SK-N-SH (cell line): ENCODE measurements around the gene GATB. TPM values are rescaled to one million over a fixed set of nuclear protein-coding genes. Genes with fewer than 3 reads are reported as not detected.

Source experiments
- CTCF ChIA-PET: fragments of 300-600, 350-600 bp; formaldehyde crosslinking; extraction: SDS; loops from one replicate; lab custom pipeline; 2021; lab: Yijun Ruan, JAX
- POLR2A ChIA-PET: fragments of 350-600 bp; sonication (Branson Sonifier 250); formaldehyde crosslinking; extraction: SDS; loops from one replicate; lab custom pipeline; 2020; ENCODE audit warnings: antibody characterized with exemption, inconsistent platforms; lab: Yijun Ruan, JAX
- DNase-seq: peaks from one replicate; pipeline ENCODE4 v3.0.0; 2012
- H2AFZ ChIP-seq: fragments of 200-600 bp; sonication (generic); 2 replicates; pipeline ENCODE4 v1.8.1; 2016; ENCODE audit warnings: antibody characterized with exemption, mild to moderate bottlenecking, low read depth
- H3F3A ChIP-seq: fragments of 200-600 bp; sonication (generic); replicated peaks from 2 replicates; pipeline ENCODE3; 2016; ENCODE audit warnings: antibody characterized with exemption, mild to moderate bottlenecking; ENCODE audit not compliant: insufficient read depth
- H3K27ac ChIP-seq, 2 experiments: fragments of 200-500 bp in 1 of 2; fragments of 200-600 bp in 1 of 2; sonication (Bioruptor generic) in 1 of 2; sonication (generic), shearing (Covaris generic) in 1 of 2; 2 replicates each; pipeline versions ENCODE4 v1.5.1 to v1.6.1; 2014 to 2016; ENCODE audit warnings: low read depth in 2 of 2, inconsistent platforms in 1 of 2, low read length in 1 of 2, mild to moderate bottlenecking in 1 of 2, mixed read lengths in 1 of 2
- H3K27me3 ChIP-seq: fragments of 200-600 bp; sonication (generic), shearing (Covaris generic); 2 replicates; pipeline ENCODE4 v1.6.1; 2016; ENCODE audit warnings: mixed run types; ENCODE audit not compliant: insufficient read depth
- H3K36me3 ChIP-seq, 2 experiments: fragments of 200-500 bp in 1 of 2; fragments of 200-600 bp in 1 of 2; sonication (Bioruptor generic) in 1 of 2; sonication (generic) in 1 of 2; replicated peaks in 1 of 2; 2 replicates each; pipeline versions ENCODE3 to v1.5.1; 2014 to 2016; ENCODE audit warnings: low read length in 1 of 2, mild to moderate bottlenecking in 1 of 2; ENCODE audit not compliant: insufficient read depth in 2 of 2, control insufficient read depth in 1 of 2
- H3K4me1 ChIP-seq, 2 experiments: fragments of 200-500 bp in 1 of 2; fragments of 200-600 bp in 1 of 2; sonication (Bioruptor generic) in 1 of 2; sonication (generic), shearing (Covaris generic) in 1 of 2; 2 replicates each; pipeline versions ENCODE4 v1.5.1 to v1.6.1; 2014 to 2016; ENCODE audit warnings: low read depth in 1 of 2, low read length in 1 of 2, mixed run types in 1 of 2; ENCODE audit not compliant: insufficient read depth in 2 of 2, control insufficient read depth in 1 of 2
- H3K4me2 ChIP-seq: fragments of 200-600 bp; sonication (generic), shearing (Covaris generic); 2 replicates; pipeline ENCODE4 v1.6.1; 2017; ENCODE audit warnings: mixed run types
- H3K4me3 ChIP-seq, 2 experiments: fragments of 200-500 bp in 1 of 2; fragments of 200-600 bp in 1 of 2; sonication (Bioruptor generic) in 1 of 2; sonication (generic), shearing (Covaris generic) in 1 of 2; 2 replicates each; pipeline versions ENCODE4 v1.5.1 to v1.8.1; 2014 to 2016; ENCODE audit warnings: low read depth in 2 of 2, inconsistent platforms in 1 of 2, low read length in 1 of 2, mild to moderate bottlenecking in 1 of 2, mixed read lengths in 1 of 2, moderate library complexity in 1 of 2
- H3K79me2 ChIP-seq: fragments of 200-600 bp; sonication (generic); 2 replicates; pipeline ENCODE4 v1.8.1; 2017; ENCODE audit warnings: mild to moderate bottlenecking; ENCODE audit not compliant: insufficient read depth
- H3K9ac ChIP-seq: fragments of 200-600 bp; sonication (generic); 2 replicates; pipeline ENCODE4 v1.6.1; 2017; ENCODE audit warnings: mixed run types
- H3K9me2 ChIP-seq: fragments of 200-600 bp; sonication (generic); 2 replicates; pipeline ENCODE4 v1.6.1; 2017; ENCODE audit warnings: mixed run types
- H3K9me3 ChIP-seq: fragments of 200-600 bp; sonication (generic); 2 replicates; pipeline ENCODE4 v1.6.1; 2017; ENCODE audit warnings: mixed run types, mild to moderate bottlenecking, moderate library complexity
- H4K20me1 ChIP-seq: fragments of 200-600 bp; sonication (generic); 2 replicates; pipeline ENCODE4 v1.6.1; 2017; ENCODE audit warnings: mild to moderate bottlenecking, mixed run types; ENCODE audit not compliant: insufficient read depth
- CHD2 ChIP-seq: fragments of 150-350 bp; IDR thresholded peaks from 2 replicates; pipeline ENCODE4 v1.6.1; 2018; ENCODE audit warnings: low read length; ENCODE audit not compliant: partially characterized antibody
- EP300 ChIP-seq, 2 experiments: IDR thresholded peaks; 2 replicates each; pipeline versions ENCODE4 v1.4.0 to v1.6.1; 2012; ENCODE audit warnings: borderline replicate concordance in 1 of 2, low read depth in 1 of 2, low read length in 1 of 2
- FOXM1 ChIP-seq: IDR thresholded peaks from 2 replicates; pipeline ENCODE4 v1.4.0; 2012; ENCODE audit warnings: low read depth, mild to moderate bottlenecking
- GATA2 ChIP-seq: sonication (generic); formaldehyde crosslinking; IDR thresholded peaks from 2 replicates; pipeline ENCODE4 v1.5.0; 2020; ENCODE audit warnings: mild to moderate bottlenecking, missing genetic modification reagents
- JUND ChIP-seq: IDR thresholded peaks from 2 replicates; pipeline ENCODE4 v1.4.0; 2012
- MEF2A ChIP-seq: IDR thresholded peaks from 2 replicates; pipeline ENCODE4 v1.4.0; 2012; ENCODE audit warnings: low read depth, borderline replicate concordance
- PBX3 ChIP-seq: IDR thresholded peaks from 2 replicates; pipeline ENCODE4; 2012
- SIN3A ChIP-seq: IDR thresholded peaks from 2 replicates; pipeline ENCODE4 v1.6.1; 2012; ENCODE audit warnings: low read depth, mild to moderate bottlenecking, low read length, moderate library complexity, borderline replicate concordance
- TCF12 ChIP-seq: IDR thresholded peaks from 2 replicates; pipeline ENCODE4 v1.4.0; 2012
- TEAD4 ChIP-seq: IDR thresholded peaks from 2 replicates; pipeline ENCODE4 v1.4.0; 2012; ENCODE audit warnings: mild to moderate bottlenecking, borderline replicate concordance; ENCODE audit not compliant: insufficient read depth
- WGBS: methylation state at CpG from one replicate; pipeline ENCODE4 v1.1.6; 2017; ENCODE audit warnings: low lambda C conversion rate; 5-methylcytosine and 5-hydroxymethylcytosine counted together
- polyA plus RNA-seq, 3 experiments: library from polyadenylated mRNA; depleted of rRNA; stranded (reverse); fragments of >200 nt; gene quantifications; 2 replicates each; pipeline ENCODE4 v1.2.3, GENCODE V29; 2012
- TF ChIP-seq, protein P1 (sequence below): IDR thresholded peaks from 2 replicates; pipeline ENCODE4 v1.4.0; 2012; ENCODE audit warnings: low read depth, borderline replicate concordance
- TF ChIP-seq, protein P2 (sequence below): fragments of 200-600 bp; sonication (generic); IDR thresholded peaks from 2 replicates; pipeline ENCODE4 v1.6.1; 2017; ENCODE audit warnings: antibody characterized with exemption, mild to moderate bottlenecking, moderate library complexity
- TF ChIP-seq, protein P3 (sequence below): fragments of 150-350 bp; IDR thresholded peaks from 2 replicates; pipeline ENCODE4 v1.6.1; 2016; ENCODE audit warnings: mild to moderate bottlenecking, low read depth, low read length

GATB gene
- polyA plus RNA-seq, 1 of the 3 experiments (the other 2 are of a cell fraction), result 28.1 TPM

DNA sequence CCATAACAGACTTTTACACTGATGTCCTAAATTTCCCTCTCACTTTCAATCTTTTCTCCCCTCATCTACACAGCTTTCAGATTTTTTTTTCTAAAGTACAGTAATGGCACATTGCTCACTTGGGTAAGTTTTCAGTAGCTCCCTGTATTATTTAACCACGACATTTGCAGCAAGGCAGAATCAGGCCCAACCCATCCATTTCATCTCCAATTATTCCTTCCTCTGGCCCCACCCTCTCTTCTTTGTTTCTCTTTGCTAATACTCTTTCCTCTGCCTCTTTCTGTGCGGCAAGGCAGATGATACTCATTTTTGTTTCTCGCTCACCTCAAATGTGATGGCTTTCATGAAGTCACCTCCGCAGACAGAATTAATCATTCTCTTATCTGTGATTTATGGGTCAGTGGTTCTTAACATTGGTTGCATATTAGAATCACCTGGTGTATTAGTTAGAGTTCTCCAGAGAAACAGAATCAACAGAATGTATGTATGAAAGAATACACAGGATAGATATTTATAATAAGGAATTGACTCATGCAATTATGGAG, 43.4 kb upstream of the GATB start:
- Histone ChIP-seq H3K9me2 (no peaks in the 10 kb centered on the region), H3K79me2 (no peaks in the 10 kb centered on the region)
- CTCF ChIA-PET, result interaction anchor here (0.6 to 2.9 kb wide), 3 partner anchors 10 to 22 kb away, joined by 3 to 14 read pairs (median 4); no protein-coding TSS in a partner anchor
- WGBS, result 81% methylated on average over 4 of the region's 4 CpGs
- no peak for TF ChIP-seq GATA2 (CRISPR knock-in tag)
- no peak for TF ChIP-seq TCF12
- TF ChIP-seq, protein P1, sequence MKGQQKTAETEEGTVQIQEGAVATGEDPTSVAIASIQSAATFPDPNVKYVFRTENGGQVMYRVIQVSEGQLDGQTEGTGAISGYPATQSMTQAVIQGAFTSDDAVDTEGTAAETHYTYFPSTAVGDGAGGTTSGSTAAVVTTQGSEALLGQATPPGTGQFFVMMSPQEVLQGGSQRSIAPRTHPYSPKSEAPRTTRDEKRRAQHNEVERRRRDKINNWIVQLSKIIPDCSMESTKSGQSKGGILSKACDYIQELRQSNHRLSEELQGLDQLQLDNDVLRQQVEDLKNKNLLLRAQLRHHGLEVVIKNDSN, result no peak
- no peak for TF ChIP-seq EP300 (IDR thresholded peaks at IDR 0.05; ENCODE audit: borderline replicate concordance in 1 of 2, low read depth in 1 of 2, low read length in 1 of 2)
- no peak for TF ChIP-seq JUND
- no peak for TF ChIP-seq CHD2
- TF ChIP-seq PBX3, result no peak
- TF ChIP-seq, protein P2, sequence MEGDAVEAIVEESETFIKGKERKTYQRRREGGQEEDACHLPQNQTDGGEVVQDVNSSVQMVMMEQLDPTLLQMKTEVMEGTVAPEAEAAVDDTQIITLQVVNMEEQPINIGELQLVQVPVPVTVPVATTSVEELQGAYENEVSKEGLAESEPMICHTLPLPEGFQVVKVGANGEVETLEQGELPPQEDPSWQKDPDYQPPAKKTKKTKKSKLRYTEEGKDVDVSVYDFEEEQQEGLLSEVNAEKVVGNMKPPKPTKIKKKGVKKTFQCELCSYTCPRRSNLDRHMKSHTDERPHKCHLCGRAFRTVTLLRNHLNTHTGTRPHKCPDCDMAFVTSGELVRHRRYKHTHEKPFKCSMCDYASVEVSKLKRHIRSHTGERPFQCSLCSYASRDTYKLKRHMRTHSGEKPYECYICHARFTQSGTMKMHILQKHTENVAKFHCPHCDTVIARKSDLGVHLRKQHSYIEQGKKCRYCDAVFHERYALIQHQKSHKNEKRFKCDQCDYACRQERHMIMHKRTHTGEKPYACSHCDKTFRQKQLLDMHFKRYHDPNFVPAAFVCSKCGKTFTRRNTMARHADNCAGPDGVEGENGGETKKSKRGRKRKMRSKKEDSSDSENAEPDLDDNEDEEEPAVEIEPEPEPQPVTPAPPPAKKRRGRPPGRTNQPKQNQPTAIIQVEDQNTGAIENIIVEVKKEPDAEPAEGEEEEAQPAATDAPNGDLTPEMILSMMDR, result no peak
- TF ChIP-seq, all 33 proteins: peak for 0
- Histone ChIP-seq H3K9me3 (no peaks in the 10 kb centered on the region), H3K36me3 (no peaks in the 10 kb centered on the region), H2AFZ (no peak overlapping the region), H3K27ac (no peak overlapping the region), H3K9ac (no peak overlapping the region), H4K20me1 (no peaks in the 10 kb centered on the region), H3K4me3 (no peak overlapping the region), H3F3A (no peaks in the 10 kb centered on the region), H3K4me2 (no peak overlapping the region), H3K4me1 (peaks cover 4 to 9% of the 10 kb centered on the region in 2 experiments; a peak in 2 of 4 replicates), H3K27me3 (no peaks in the 10 kb centered on the region)
- no peak for DNase-seq
- POLR2A ChIA-PET, result no interaction called here

DNA sequence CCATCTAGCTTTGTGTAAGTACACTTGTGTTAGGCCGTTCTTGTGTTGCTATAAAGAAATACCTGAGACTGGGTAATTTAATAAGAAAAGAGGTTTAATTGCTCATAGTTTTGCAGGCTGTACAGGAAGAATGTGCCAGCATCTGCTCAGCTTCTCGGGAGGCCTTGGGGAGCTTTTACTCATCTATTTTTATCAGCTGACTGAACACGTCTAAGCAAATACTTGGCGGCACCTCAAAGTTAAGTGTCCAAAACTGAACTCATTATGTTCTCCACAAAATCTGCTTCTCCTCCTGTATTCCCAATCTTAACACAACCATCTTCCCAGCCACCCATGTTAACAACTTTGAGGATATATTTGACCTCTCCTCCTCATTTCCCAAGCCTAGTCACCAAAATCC, 42.4 kb upstream of the GATB start:
- no peaks in the 10 kb centered on the region for H3K79me2 ChIP-seq
- TF ChIP-seq, protein P2, result no peak
- TF ChIP-seq SIN3A (no peak), MEF2A (no peak), TEAD4 (no peak), FOXM1 (no peak)
- TF ChIP-seq, protein P3, sequence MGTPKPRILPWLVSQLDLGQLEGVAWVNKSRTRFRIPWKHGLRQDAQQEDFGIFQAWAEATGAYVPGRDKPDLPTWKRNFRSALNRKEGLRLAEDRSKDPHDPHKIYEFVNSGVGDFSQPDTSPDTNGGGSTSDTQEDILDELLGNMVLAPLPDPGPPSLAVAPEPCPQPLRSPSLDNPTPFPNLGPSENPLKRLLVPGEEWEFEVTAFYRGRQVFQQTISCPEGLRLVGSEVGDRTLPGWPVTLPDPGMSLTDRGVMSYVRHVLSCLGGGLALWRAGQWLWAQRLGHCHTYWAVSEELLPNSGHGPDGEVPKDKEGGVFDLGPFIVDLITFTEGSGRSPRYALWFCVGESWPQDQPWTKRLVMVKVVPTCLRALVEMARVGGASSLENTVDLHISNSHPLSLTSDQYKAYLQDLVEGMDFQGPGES, result no peak
- H3K27ac ChIP-seq, result no peak overlapping the region
- no peak overlapping the region for H3K4me3 ChIP-seq
- no peaks in the 10 kb centered on the region for H3K9me2 ChIP-seq
- H3K9ac ChIP-seq, result no peak overlapping the region
- H3K27me3 ChIP-seq, result no peaks in the 10 kb centered on the region
- H3K4me1 ChIP-seq, result peaks cover 4 to 9% of the 10 kb centered on the region in 2 experiments; a peak in 2 of 4 replicates
- H3K4me2 ChIP-seq, result no peak overlapping the region
- H3K9me3 ChIP-seq, result no peaks in the 10 kb centered on the region
- no peak overlapping the region for H2AFZ ChIP-seq
- H3K36me3 ChIP-seq, result no peaks in the 10 kb centered on the region
- no peak for DNase-seq
- 61% methylated on average over 4 of the region's 4 CpGs for WGBS
- ChIA-PET CTCF (interaction anchor here (0.8 to 2.9 kb wide), 3 partner anchors 11 to 74 kb away, joined by 3 to 14 read pairs (median 4); no protein-coding TSS in a partner anchor), POLR2A (no interaction called here)
- H3F3A ChIP-seq, result no peaks in the 10 kb centered on the region
- H4K20me1 ChIP-seq, result no peaks in the 10 kb centered on the region
